ENCODE measurements around the gene ABTB2. TPM values are rescaled to one million over a fixed set of nuclear protein-coding genes. Genes with fewer than 3 reads are reported as not detected.
"Not testable (repeated sequence)": the region's sequence is repeated elsewhere in the genome, so short reads cannot be mapped to it uniquely, and the experiment has no call there.

Gene ABTB2
- total and polyA plus RNA-seq, 10 of the 15 experiments (the other 5 are each of a cell fraction or from before 2014, with no cell fraction given) = 0.13 to 2.1 (median 0.72) TPM

DNA sequence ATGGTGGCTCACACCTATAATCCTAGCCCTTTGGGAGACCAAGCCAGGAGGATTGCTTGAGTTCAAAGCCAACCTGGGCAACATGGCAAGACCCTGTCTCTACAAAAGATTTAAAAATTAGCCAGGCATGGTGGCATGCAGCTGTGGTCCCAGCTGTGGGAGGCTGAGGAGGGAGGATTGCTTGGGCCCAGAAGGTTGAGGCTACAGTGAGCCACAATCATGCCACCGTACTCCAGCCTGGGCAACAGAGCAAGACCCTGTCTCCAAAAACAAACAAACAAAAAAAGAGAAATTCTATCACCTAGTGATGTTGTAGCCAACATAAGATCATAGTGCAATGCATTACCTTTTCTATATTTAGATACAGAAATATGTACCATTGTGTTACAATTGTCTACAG, 138.5 kb downstream of the ABTB2 start:
- POLR2A ChIA-PET = interaction anchor here (0.6 to 1.3 kb wide), 3 partner anchors 21 to 279 kb away, joined by 3 read pairs; no protein-coding TSS in a partner anchor
- no TSS peak for BruUV-seq (replicated peaks)
- H3K9me3 ChIP-seq (replicated peaks; ENCODE audit: control insufficient read depth, insufficient read depth, low read length) = no peaks in the 10 kb centered on the region
- RAD21 ChIA-PET (ENCODE audit: unreplicated experiment) = no interaction called here
- H3K9ac ChIP-seq (ENCODE audit: control insufficient read depth, insufficient read depth, low read length) = no peak overlapping the region
- H3K36me3 ChIP-seq (ENCODE audit: control insufficient read depth in 2 of 2, insufficient read depth in 2 of 2, low read length in 1 of 2) = no peaks in the 10 kb centered on the region
- ATAC-seq = no peak
- H3K27me3 ChIP-seq (replicated peaks in 1 of 2; ENCODE audit: control insufficient read depth in 2 of 2, insufficient read depth in 2 of 2, low read length in 1 of 2) = no peaks in the 10 kb centered on the region; a peak in 1 of 4 replicates
- no peak for FAIRE-seq
- SMC1A ChIA-PET (ENCODE audit: uncharacterized antibody, unreplicated experiment) = no interaction called here
- H2AFZ ChIP-seq (ENCODE audit: control insufficient read depth, low read depth, low read length) = no peak overlapping the region
- no peak overlapping the region for H3K4me3 ChIP-seq
- in situ Hi-C loops (cut with MboI) (no loop called here), intact Hi-C loops (cut with micrococcal nuclease; ENCODE audit: unreplicated experiment) (no loop called here)
- CTCF ChIA-PET = no interaction called here
- H3K4me1 ChIP-seq (ENCODE audit: control insufficient read depth, insufficient read depth, low read length) = no peaks in the 10 kb centered on the region; the same call in 1 of the 2 replicates
- no peak for DNase-seq (ENCODE audit: low read depth, low spot score)
- TF ChIP-seq ESRRA (IDR thresholded peaks at IDR 0.05; ENCODE audit: low read length) (no peak), NRF1 (conservative IDR thresholded peaks at IDR 0.05; ENCODE audit: low read depth, low read length) (no peak)
- no peak overlapping the region for H3K4me2 ChIP-seq (ENCODE audit: control insufficient read depth, insufficient read depth)
- WGBS (ENCODE audit: insufficient coverage, insufficient replicate concordance, low lambda C conversion rate, missing lambda C conversion rate) = 53% methylated on average over 1 of the region's 1 CpG
- no peaks in the 10 kb centered on the region; the same call in 1 of the 2 replicates for H4K20me1 ChIP-seq (ENCODE audit: control insufficient read depth, insufficient read depth)
- no peaks in the 10 kb centered on the region for H3K79me2 ChIP-seq (ENCODE audit: control insufficient read depth, insufficient read depth, low read length)
- no peak overlapping the region for H3K27ac ChIP-seq (ENCODE audit: control insufficient read depth, insufficient read depth)

DNA sequence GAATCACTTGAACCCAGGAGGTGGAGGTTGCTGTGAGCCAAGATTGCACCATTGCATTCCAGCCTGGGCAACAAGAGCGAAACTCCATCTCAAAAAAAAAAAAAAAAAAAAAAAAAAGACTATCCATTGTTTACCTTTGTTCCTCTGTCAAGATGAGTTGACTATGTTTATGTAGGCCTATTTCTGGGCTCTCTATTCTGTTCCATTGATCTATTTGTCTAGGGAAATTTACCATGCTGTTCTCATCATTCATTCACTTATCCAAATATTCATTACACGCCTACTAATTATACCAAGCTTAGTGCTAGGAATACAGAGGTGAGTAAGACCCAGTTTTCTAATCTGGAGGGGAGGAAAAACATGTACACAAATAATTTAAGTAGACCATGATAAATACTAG, 139.1 kb downstream of the ABTB2 start:
- intact Hi-C loops (cut with micrococcal nuclease; ENCODE audit: unreplicated experiment); FAIRE-seq; H2AFZ ChIP-seq (ENCODE audit: control insufficient read depth, low read depth, low read length): not testable (repeated sequence)

More for the DNA sequence above, 139.1 kb downstream of the ABTB2 start:
- ChIA-PET POLR2A (interaction anchor here (0.6 to 1.3 kb wide), 2 partner anchors 21 to 235 kb away, joined by 3 read pairs; no protein-coding TSS in a partner anchor), CTCF (interaction anchor here (0.6 to 0.7 kb wide), 2 partner anchors 61 to 147 kb away, joined by 3 read pairs; no protein-coding TSS in a partner anchor)
- H3K4me2 ChIP-seq (ENCODE audit: control insufficient read depth, insufficient read depth); H3K4me3 ChIP-seq; RAD21 ChIA-PET (ENCODE audit: unreplicated experiment); H3K79me2 ChIP-seq (ENCODE audit: control insufficient read depth, insufficient read depth, low read length); H3K9me3 ChIP-seq (replicated peaks; ENCODE audit: control insufficient read depth, insufficient read depth, low read length); ATAC-seq; in situ Hi-C loops (cut with MboI); DNase-seq (ENCODE audit: low read depth, low spot score); H3K9ac ChIP-seq (ENCODE audit: control insufficient read depth, insufficient read depth, low read length); H3K4me1 ChIP-seq (ENCODE audit: control insufficient read depth, insufficient read depth, low read length); H3K36me3 ChIP-seq (ENCODE audit: control insufficient read depth in 2 of 2, insufficient read depth in 2 of 2, low read length in 1 of 2); SMC1A ChIA-PET (ENCODE audit: uncharacterized antibody, unreplicated experiment); H4K20me1 ChIP-seq (ENCODE audit: control insufficient read depth, insufficient read depth); H3K27ac ChIP-seq (ENCODE audit: control insufficient read depth, insufficient read depth); H3K27me3 ChIP-seq (replicated peaks in 1 of 2; ENCODE audit: control insufficient read depth in 2 of 2, insufficient read depth in 2 of 2, low read length in 1 of 2); BruUV-seq (replicated peaks): not testable (repeated sequence)
- 90% methylated on average over 1 of the region's 2 CpGs for WGBS (ENCODE audit: insufficient coverage, insufficient replicate concordance, low lambda C conversion rate, missing lambda C conversion rate)
